GM23338 (cell line): ENCODE data around the gene UBE2S. TPM values are rescaled to one million over a fixed set of nuclear protein-coding genes. Genes with fewer than 3 reads are reported as not detected.

Experiments used
- ATAC-seq: fragments of 200-7000 bp; cut with Tn5 transposase; 3 replicates; pipeline ENCODE4 v1.9.1; 2020
- DNase-seq: peaks from one replicate; pipeline ENCODE4 v3.0.0-alpha.2; 2015; ENCODE audit warnings: low spot score
- H2AFZ ChIP-seq: fragments of 200-600 bp; sonication (generic); 2 replicates; pipeline ENCODE4 v1.8.0; 2016; ENCODE audit warnings: antibody characterized with exemption, mild to moderate bottlenecking, moderate library complexity
- H3F3A ChIP-seq: fragments of 200-600 bp; sonication (generic); replicated peaks from 2 replicates; pipeline ENCODE4 v1.8.0; 2017; ENCODE audit warnings: antibody characterized with exemption, mixed run types, low read depth
- H3K27ac ChIP-seq: fragments of 200-600 bp; sonication (generic); 2 replicates; pipeline ENCODE4 v1.6.1; 2016; ENCODE audit warnings: low read depth
- H3K27me3 ChIP-seq: fragments of 200-600 bp; sonication (generic); 2 replicates; pipeline ENCODE4 v1.8.0; 2016; ENCODE audit warnings: mild to moderate bottlenecking, mixed run types, moderate library complexity; ENCODE audit not compliant: insufficient read depth
- H3K36me3 ChIP-seq: fragments of 200-600 bp; sonication (generic); 2 replicates; pipeline ENCODE4 v1.8.0; 2016; ENCODE audit warnings: mild to moderate bottlenecking; ENCODE audit not compliant: insufficient read depth
- H3K4me1 ChIP-seq: fragments of 200-600 bp; sonication (generic); 2 replicates; pipeline ENCODE4 v1.8.0; 2016; ENCODE audit warnings: mild to moderate bottlenecking, moderate library complexity; ENCODE audit not compliant: insufficient read depth
- H3K4me2 ChIP-seq: fragments of 200-600 bp; sonication (generic); 2 replicates; pipeline ENCODE4 v1.7.1; 2017; ENCODE audit warnings: mixed run types
- H3K4me3 ChIP-seq: fragments of 200-600 bp; sonication (generic); 2 replicates; pipeline ENCODE4 v1.6.1; 2016; ENCODE audit warnings: mixed run types
- H3K79me2 ChIP-seq: fragments of 200-600 bp; sonication (generic); replicated peaks from 2 replicates; pipeline ENCODE4 v1.8.0; 2017; ENCODE audit warnings: mild to moderate bottlenecking; ENCODE audit not compliant: insufficient read depth
- H3K9me2 ChIP-seq: fragments of 200-600 bp; sonication (generic); 2 replicates; pipeline ENCODE4 v1.8.0; 2017; ENCODE audit not compliant: insufficient read depth
- H4K20me1 ChIP-seq: fragments of 200-600 bp; sonication (generic); replicated peaks from 2 replicates; pipeline ENCODE4 v1.8.0; 2017; ENCODE audit warnings: mild to moderate bottlenecking; ENCODE audit not compliant: insufficient read depth
- H3K27ac Mint-ChIP-seq: 2 replicates; pipeline ENCODE4 v1.8.0; 2020; ENCODE audit warnings: inconsistent platforms, mild to moderate bottlenecking, moderate library complexity, mixed read lengths
- H3K27me3 Mint-ChIP-seq: 3 replicates; pipeline ENCODE4 v1.8.0; 2022; ENCODE audit warnings: low read depth, mild to moderate bottlenecking, moderate library complexity, mixed read lengths, inconsistent platforms; ENCODE audit not compliant: insufficient read depth, poor library complexity
- H3K36me3 Mint-ChIP-seq: 3 replicates; pipeline ENCODE4 v1.8.0; 2021; ENCODE audit warnings: low read depth, mild to moderate bottlenecking, inconsistent platforms, moderate library complexity, mixed read lengths
- H3K4me1 Mint-ChIP-seq: 3 replicates; pipeline ENCODE4 v1.8.0; 2020; ENCODE audit warnings: mild to moderate bottlenecking, inconsistent platforms, mixed read lengths
- H3K4me3 Mint-ChIP-seq: 3 replicates; pipeline ENCODE4 v1.8.0; 2021; ENCODE audit warnings: moderate library complexity, mild to moderate bottlenecking, inconsistent platforms, mixed read lengths
- H3K9me3 Mint-ChIP-seq: 3 replicates; pipeline ENCODE4 v1.8.0; 2020; ENCODE audit warnings: moderate library complexity, mild to moderate bottlenecking, inconsistent platforms, mixed read lengths
- CREB1 ChIP-seq: fragments of 250-450 bp; sonication (Bioruptor Pico); IDR thresholded peaks from 2 replicates; pipeline ENCODE4 v1.5.0; 2020; ENCODE audit warnings: low read depth, mild to moderate bottlenecking, moderate library complexity
- EZH2 ChIP-seq: fragments of 200-600 bp; sonication (generic); IDR thresholded peaks from one replicate; pipeline ENCODE4 v1.8.0; 2017; ENCODE audit warnings: antibody characterized with exemption, mild to moderate bottlenecking, low read depth; ENCODE audit not compliant: unreplicated experiment
- EZH2phosphoT487 ChIP-seq: fragments of 200-600 bp; sonication (generic); IDR thresholded peaks from one replicate; pipeline ENCODE4 v1.8.1; 2018; ENCODE audit warnings: antibody characterized with exemption; ENCODE audit not compliant: unreplicated experiment
- JUNB ChIP-seq: IDR thresholded peaks from one replicate; pipeline ENCODE4 v1.6.1; 2016; ENCODE audit warnings: antibody characterized with exemption; ENCODE audit not compliant: unreplicated experiment
- NANOG ChIP-seq: IDR thresholded peaks from 2 replicates; pipeline ENCODE4 v1.6.1; 2016; ENCODE audit warnings: antibody characterized with exemption, borderline replicate concordance
- POLR2AphosphoS5 ChIP-seq: IDR thresholded peaks from 2 replicates; pipeline ENCODE4 v1.6.1; 2016; ENCODE audit warnings: antibody characterized with exemption, low read depth
- STAT1 ChIP-seq: IDR thresholded peaks from one replicate; pipeline ENCODE4 v1.6.1; 2016; ENCODE audit warnings: antibody characterized with exemption; ENCODE audit not compliant: unreplicated experiment
- ZNF114 ChIP-seq: fragments of 250-450 bp; sonication (Bioruptor Pico); IDR thresholded peaks from 2 replicates; pipeline ENCODE4 v1.5.0; 2020; ENCODE audit warnings: mild to moderate bottlenecking, moderate library complexity
- ZNF331 ChIP-seq: fragments of 250-450 bp; sonication (Bioruptor Pico); IDR thresholded peaks from 2 replicates; pipeline ENCODE4 v1.5.0; 2020; ENCODE audit warnings: low read depth, mild to moderate bottlenecking, moderate library complexity
- polyA plus RNA-seq: library from polyadenylated mRNA; unstranded; fragments of >200 nt; fragmentation: Nextera tagmentation; extraction: Ambion mirVana; gene quantifications from 2 replicates; pipeline ENCODE4 v1.2.1, GENCODE V29; 2016
- total RNA-seq: library from RNA; depleted of rRNA; stranded (reverse); fragments of >200 nt; shearing (Covaris generic); gene quantifications from 2 replicates; pipeline ENCODE4 v1.2.3, GENCODE V29; 2014
- TF ChIP-seq, protein P1 (sequence below): IDR thresholded peaks from one replicate; pipeline ENCODE4 v1.6.1; 2018; ENCODE audit warnings: antibody characterized with exemption; ENCODE audit not compliant: unreplicated experiment
- TF ChIP-seq, protein P2 (sequence below): IDR thresholded peaks from 2 replicates; pipeline ENCODE4 v1.6.1; 2016; ENCODE audit warnings: antibody characterized with exemption
- TF ChIP-seq, protein P3 (sequence below), 2 experiments: fragments of 200-600 bp in 1 of 2; sonication (generic) in 1 of 2; conservative IDR thresholded peaks; 2 replicates each; pipeline versions ENCODE4 v1.5.1 to v1.6.1; 2016 to 2017; ENCODE audit warnings: antibody characterized with exemption in 2 of 2, low read depth in 2 of 2, mild to moderate bottlenecking in 2 of 2, moderate library complexity in 1 of 2
- TF ChIP-seq, protein P4 (sequence below): fragments of 250-450 bp; sonication (Bioruptor Pico); IDR thresholded peaks from 2 replicates; pipeline ENCODE4 v1.5.0; 2020; ENCODE audit warnings: mild to moderate bottlenecking, moderate library complexity

The UBE2S gene
- total and polyA plus RNA-seq, 2 experiments from 2014 or later: 363 to 533 TPM

DNA sequence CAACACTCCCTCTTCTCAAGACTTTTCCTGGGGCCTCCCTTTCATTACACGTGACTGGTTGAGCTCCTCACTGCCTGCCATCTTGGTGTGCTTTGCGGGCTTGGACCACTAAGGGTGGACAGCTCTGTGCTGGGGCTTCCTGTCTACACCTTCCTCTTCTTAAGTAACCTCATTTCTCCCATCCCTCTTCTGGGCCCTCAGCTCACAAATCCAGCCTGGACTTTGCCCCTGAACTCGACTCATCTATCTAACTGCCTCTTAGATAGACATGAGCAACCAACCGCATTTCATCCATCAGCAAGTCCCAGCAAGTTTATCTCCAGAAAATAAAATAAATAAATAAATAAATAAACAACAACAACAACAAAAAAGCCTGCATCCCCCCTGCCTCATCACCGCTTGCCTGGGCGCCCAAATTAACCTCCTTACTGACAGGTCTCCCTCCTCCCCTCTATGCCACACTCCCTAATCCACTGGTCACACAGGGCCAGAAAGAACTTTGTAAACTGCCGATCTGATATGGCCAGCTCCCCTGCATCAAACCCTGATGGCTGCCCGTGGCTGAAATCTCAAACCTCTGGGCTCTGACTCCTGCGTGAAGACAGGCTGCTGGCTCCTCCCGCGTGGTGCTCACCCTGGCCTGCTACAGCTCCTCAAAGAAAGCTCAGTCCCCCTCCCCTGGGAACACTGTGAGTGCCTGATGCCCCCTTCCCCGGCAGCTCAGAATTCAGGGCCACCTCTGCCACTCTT lies 46.1 kb upstream of the UBE2S start:
- peaks cover 8% of the 10 kb centered on the region; the same call in 1 of the 2 replicates for H3K4me1 ChIP-seq
- peaks cover 2% of the 10 kb centered on the region; the same call in 1 of the 2 replicates for H3K79me2 ChIP-seq
- H3K9me2 ChIP-seq: no peaks in the 10 kb centered on the region
- no peak overlapping the region for H3K4me2 ChIP-seq
- TF ChIP-seq, protein P1, sequence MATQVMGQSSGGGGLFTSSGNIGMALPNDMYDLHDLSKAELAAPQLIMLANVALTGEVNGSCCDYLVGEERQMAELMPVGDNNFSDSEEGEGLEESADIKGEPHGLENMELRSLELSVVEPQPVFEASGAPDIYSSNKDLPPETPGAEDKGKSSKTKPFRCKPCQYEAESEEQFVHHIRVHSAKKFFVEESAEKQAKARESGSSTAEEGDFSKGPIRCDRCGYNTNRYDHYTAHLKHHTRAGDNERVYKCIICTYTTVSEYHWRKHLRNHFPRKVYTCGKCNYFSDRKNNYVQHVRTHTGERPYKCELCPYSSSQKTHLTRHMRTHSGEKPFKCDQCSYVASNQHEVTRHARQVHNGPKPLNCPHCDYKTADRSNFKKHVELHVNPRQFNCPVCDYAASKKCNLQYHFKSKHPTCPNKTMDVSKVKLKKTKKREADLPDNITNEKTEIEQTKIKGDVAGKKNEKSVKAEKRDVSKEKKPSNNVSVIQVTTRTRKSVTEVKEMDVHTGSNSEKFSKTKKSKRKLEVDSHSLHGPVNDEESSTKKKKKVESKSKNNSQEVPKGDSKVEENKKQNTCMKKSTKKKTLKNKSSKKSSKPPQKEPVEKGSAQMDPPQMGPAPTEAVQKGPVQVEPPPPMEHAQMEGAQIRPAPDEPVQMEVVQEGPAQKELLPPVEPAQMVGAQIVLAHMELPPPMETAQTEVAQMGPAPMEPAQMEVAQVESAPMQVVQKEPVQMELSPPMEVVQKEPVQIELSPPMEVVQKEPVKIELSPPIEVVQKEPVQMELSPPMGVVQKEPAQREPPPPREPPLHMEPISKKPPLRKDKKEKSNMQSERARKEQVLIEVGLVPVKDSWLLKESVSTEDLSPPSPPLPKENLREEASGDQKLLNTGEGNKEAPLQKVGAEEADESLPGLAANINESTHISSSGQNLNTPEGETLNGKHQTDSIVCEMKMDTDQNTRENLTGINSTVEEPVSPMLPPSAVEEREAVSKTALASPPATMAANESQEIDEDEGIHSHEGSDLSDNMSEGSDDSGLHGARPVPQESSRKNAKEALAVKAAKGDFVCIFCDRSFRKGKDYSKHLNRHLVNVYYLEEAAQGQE: no peak
- TF ChIP-seq, protein P2, sequence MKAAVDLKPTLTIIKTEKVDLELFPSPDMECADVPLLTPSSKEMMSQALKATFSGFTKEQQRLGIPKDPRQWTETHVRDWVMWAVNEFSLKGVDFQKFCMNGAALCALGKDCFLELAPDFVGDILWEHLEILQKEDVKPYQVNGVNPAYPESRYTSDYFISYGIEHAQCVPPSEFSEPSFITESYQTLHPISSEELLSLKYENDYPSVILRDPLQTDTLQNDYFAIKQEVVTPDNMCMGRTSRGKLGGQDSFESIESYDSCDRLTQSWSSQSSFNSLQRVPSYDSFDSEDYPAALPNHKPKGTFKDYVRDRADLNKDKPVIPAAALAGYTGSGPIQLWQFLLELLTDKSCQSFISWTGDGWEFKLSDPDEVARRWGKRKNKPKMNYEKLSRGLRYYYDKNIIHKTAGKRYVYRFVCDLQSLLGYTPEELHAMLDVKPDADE: no peak
- TF ChIP-seq, protein P3, sequence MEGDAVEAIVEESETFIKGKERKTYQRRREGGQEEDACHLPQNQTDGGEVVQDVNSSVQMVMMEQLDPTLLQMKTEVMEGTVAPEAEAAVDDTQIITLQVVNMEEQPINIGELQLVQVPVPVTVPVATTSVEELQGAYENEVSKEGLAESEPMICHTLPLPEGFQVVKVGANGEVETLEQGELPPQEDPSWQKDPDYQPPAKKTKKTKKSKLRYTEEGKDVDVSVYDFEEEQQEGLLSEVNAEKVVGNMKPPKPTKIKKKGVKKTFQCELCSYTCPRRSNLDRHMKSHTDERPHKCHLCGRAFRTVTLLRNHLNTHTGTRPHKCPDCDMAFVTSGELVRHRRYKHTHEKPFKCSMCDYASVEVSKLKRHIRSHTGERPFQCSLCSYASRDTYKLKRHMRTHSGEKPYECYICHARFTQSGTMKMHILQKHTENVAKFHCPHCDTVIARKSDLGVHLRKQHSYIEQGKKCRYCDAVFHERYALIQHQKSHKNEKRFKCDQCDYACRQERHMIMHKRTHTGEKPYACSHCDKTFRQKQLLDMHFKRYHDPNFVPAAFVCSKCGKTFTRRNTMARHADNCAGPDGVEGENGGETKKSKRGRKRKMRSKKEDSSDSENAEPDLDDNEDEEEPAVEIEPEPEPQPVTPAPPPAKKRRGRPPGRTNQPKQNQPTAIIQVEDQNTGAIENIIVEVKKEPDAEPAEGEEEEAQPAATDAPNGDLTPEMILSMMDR (conservative IDR thresholded peaks at IDR 0.05; ENCODE audit: low read depth in 2 of 2): no peak
- no peak for TF ChIP-seq EZH2phosphoT487
- TF ChIP-seq JUNB: no peak
- TF ChIP-seq, protein P4, sequence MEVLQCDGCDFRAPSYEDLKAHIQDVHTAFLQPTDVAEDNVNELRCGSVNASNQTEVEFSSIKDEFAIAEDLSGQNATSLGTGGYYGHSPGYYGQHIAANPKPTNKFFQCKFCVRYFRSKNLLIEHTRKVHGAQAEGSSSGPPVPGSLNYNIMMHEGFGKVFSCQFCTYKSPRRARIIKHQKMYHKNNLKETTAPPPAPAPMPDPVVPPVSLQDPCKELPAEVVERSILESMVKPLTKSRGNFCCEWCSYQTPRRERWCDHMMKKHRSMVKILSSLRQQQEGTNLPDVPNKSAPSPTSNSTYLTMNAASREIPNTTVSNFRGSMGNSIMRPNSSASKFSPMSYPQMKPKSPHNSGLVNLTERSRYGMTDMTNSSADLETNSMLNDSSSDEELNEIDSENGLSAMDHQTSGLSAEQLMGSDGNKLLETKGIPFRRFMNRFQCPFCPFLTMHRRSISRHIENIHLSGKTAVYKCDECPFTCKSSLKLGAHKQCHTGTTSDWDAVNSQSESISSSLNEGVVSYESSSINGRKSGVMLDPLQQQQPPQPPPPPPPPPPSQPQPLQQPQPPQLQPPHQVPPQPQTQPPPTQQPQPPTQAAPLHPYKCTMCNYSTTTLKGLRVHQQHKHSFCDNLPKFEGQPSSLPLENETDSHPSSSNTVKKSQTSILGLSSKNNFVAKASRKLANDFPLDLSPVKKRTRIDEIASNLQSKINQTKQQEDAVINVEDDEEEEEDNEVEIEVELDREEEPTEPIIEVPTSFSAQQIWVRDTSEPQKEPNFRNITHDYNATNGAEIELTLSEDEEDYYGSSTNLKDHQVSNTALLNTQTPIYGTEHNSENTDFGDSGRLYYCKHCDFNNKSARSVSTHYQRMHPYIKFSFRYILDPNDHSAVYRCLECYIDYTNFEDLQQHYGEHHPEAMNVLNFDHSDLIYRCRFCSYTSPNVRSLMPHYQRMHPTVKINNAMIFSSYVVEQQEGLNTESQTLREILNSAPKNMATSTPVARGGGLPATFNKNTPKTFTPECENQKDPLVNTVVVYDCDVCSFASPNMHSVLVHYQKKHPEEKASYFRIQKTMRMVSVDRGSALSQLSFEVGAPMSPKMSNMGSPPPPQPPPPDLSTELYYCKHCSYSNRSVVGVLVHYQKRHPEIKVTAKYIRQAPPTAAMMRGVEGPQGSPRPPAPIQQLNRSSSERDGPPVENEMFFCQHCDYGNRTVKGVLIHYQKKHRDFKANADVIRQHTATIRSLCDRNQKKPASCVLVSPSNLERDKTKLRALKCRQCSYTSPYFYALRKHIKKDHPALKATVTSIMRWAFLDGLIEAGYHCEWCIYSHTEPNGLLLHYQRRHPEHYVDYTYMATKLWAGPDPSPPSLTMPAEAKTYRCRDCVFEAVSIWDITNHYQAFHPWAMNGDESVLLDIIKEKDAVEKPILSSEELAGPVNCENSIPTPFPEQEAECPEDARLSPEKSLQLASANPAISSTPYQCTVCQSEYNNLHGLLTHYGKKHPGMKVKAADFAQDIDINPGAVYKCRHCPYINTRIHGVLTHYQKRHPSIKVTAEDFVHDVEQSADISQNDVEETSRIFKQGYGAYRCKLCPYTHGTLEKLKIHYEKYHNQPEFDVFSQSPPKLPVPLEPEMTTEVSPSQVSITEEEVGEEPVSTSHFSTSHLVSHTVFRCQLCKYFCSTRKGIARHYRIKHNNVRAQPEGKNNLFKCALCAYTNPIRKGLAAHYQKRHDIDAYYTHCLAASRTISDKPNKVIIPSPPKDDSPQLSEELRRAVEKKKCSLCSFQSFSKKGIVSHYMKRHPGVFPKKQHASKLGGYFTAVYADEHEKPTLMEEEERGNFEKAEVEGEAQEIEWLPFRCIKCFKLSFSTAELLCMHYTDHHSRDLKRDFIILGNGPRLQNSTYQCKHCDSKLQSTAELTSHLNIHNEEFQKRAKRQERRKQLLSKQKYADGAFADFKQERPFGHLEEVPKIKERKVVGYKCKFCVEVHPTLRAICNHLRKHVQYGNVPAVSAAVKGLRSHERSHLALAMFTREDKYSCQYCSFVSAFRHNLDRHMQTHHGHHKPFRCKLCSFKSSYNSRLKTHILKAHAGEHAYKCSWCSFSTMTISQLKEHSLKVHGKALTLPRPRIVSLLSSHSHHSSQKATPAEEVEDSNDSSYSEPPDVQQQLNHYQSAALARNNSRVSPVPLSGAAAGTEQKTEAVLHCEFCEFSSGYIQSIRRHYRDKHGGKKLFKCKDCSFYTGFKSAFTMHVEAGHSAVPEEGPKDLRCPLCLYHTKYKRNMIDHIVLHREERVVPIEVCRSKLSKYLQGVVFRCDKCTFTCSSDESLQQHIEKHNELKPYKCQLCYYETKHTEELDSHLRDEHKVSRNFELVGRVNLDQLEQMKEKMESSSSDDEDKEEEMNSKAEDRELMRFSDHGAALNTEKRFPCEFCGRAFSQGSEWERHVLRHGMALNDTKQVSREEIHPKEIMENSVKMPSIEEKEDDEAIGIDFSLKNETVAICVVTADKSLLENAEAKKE (CRISPR knock-in tag): no peak
- TF ChIP-seq CREB1 (CRISPR knock-in tag): no peak
- TF ChIP-seq STAT1: no peak
- no peak for TF ChIP-seq ZNF114 (CRISPR knock-in tag)
- no peak for TF ChIP-seq NANOG
- no peak for TF ChIP-seq ZNF331 (CRISPR knock-in tag)
- no peak for TF ChIP-seq POLR2AphosphoS5
- no peak for TF ChIP-seq EZH2
- Mint-ChIP-seq H3K9me3 (no peaks in the 10 kb centered on the region), H3K36me3 (peaks cover 15% of the 10 kb centered on the region), H3K4me3 (peak overlapping the region; percentile 77; the same call in 1 of the 3 replicates), H3K27me3 (peaks cover 31% of the 10 kb centered on the region), H3K27ac (no peak overlapping the region), H3K4me1 (peaks cover 11% of the 10 kb centered on the region)
- no peak overlapping the region for H2AFZ ChIP-seq
- peaks cover 36% of the 10 kb centered on the region for H3K27me3 ChIP-seq
- H3F3A ChIP-seq: no peaks in the 10 kb centered on the region
- H3K36me3 ChIP-seq: no peaks in the 10 kb centered on the region
- DNase-seq (no peak), ATAC-seq (no peak)
- no peak overlapping the region for H3K4me3 ChIP-seq
- H3K27ac ChIP-seq: no peak overlapping the region
- H4K20me1 ChIP-seq: no peaks in the 10 kb centered on the region; the same call in 1 of the 2 replicates
